K562 (cell line): ENCODE measurements around the gene WBP1. TPM values are rescaled to one million over a fixed set of nuclear protein-coding genes. Genes with fewer than 3 reads are reported as not detected.
"Not testable (repeated sequence)": the region's sequence is repeated elsewhere in the genome, so short reads cannot be mapped to it uniquely, and the experiment has no call there.

ENCODE experiments used
- ATAC-seq: fragments of 200-7000 bp; cut with Tn5 transposase; 3 replicates; pipeline ENCODE4 v1.9.1; 2020; ENCODE audit warnings: moderate library complexity
- BruUV-seq: library from RNA; stranded (reverse); fragments of 400-500 nt; replicated peaks from 2 replicates; lab custom pipeline; 2021; lab: Mats Ljungman, UMichigan
- CTCF ChIA-PET: fragments of 300-600 bp; formaldehyde crosslinking; extraction: SDS; loops from one replicate; lab custom pipeline; 2021; ENCODE audit warnings: low intra/inter-chr PET ratio; lab: Yijun Ruan, JAX
- POLR2A ChIA-PET: fragments of 300-600, 350-650 bp; sonication (Branson Sonifier 250); formaldehyde crosslinking; extraction: SDS; loops from one replicate; lab custom pipeline; 2021; ENCODE audit warnings: antibody characterized with exemption, inconsistent platforms; lab: Yijun Ruan, JAX
- DNase-seq, 4 experiments: peaks; one replicate each; pipeline versions ENCODE4 v3.0.0 to v3.0.0-alpha.2; 2011 to 2018; ENCODE audit warnings: low spot score in 3 of 4, mixed read lengths in 3 of 4; ENCODE audit errors: extremely low read depth in 1 of 4
- FAIRE-seq: peaks from 2 replicates; lab custom pipeline; 2011; peaks lifted over from hg19 to GRCh38; lab: Jason Lieb, UNC
- H2AFZ ChIP-seq: 2 replicates; pipeline ENCODE4 v1.6.0; 2011; ENCODE audit warnings: low read depth, low read length, control low read depth, inconsistent platforms
- H3K27ac ChIP-seq: fragments of 200-600 bp; 3 replicates; pipeline ENCODE4 v1.8.0; 2011; ENCODE audit warnings: low read depth, mild to moderate bottlenecking, control low read depth, inconsistent platforms, low read length, moderate library complexity, mixed read lengths; ENCODE audit errors: extremely low read depth
- H3K27me3 ChIP-seq, 2 experiments: fragments of 300-600 bp in 1 of 2; 2 replicates in 1 of 2; 3 replicates in 1 of 2; pipeline versions ENCODE4 v1.6.0 to v1.8.0; 2011; ENCODE audit warnings: inconsistent platforms in 2 of 2, low read length in 2 of 2, mild to moderate bottlenecking in 1 of 2, mixed read lengths in 1 of 2, moderate library complexity in 1 of 2; ENCODE audit not compliant: control insufficient read depth in 2 of 2, insufficient read depth in 2 of 2
- H3K36me3 ChIP-seq: fragments of 300-600 bp; 3 replicates; pipeline ENCODE4 v1.8.0; 2011; ENCODE audit warnings: mild to moderate bottlenecking, low read length, inconsistent platforms; ENCODE audit not compliant: control insufficient read depth, insufficient read depth
- H3K4me1 ChIP-seq, 2 experiments: fragments of 200-600 bp in 1 of 2; replicated peaks in 1 of 2; 2 replicates in 1 of 2; 3 replicates in 1 of 2; pipeline versions ENCODE4 v1.5.1 to v1.8.0; 2011; ENCODE audit warnings: inconsistent platforms in 2 of 2, low read length in 2 of 2, mild to moderate bottlenecking in 1 of 2, mixed read lengths in 1 of 2, moderate library complexity in 1 of 2; ENCODE audit not compliant: control insufficient read depth in 2 of 2, insufficient read depth in 2 of 2
- H3K4me2 ChIP-seq: 2 replicates; pipeline ENCODE4 v1.6.1; 2011; ENCODE audit warnings: low read length, control low read depth, inconsistent platforms, mixed read lengths; ENCODE audit not compliant: insufficient read depth
- H3K4me3 ChIP-seq: fragments of 200-600 bp; sonication (generic), shearing (Covaris generic); 2 replicates; pipeline ENCODE4 v1.5.1; 2016; ENCODE audit warnings: control low read depth, inconsistent platforms
- H3K79me2 ChIP-seq: fragments of 200-600 bp; 3 replicates; pipeline ENCODE4 v1.8.0; 2011; ENCODE audit warnings: low read length, inconsistent platforms; ENCODE audit not compliant: control insufficient read depth, insufficient read depth
- H3K9ac ChIP-seq, 2 experiments: 2 replicates each; pipeline versions ENCODE4 v1.6.0 to v1.6.1; 2011; ENCODE audit warnings: low read depth in 2 of 2, low read length in 2 of 2, control low read depth in 1 of 2, inconsistent platforms in 1 of 2, mild to moderate bottlenecking in 1 of 2, mixed read lengths in 1 of 2; ENCODE audit not compliant: insufficient read depth in 1 of 2
- H3K9me1 ChIP-seq: one replicate; pipeline ENCODE4 v1.6.0; 2011; ENCODE audit warnings: inconsistent platforms, mild to moderate bottlenecking, low read length, moderate library complexity; ENCODE audit not compliant: control insufficient read depth, insufficient read depth
- H3K9me3 ChIP-seq: replicated peaks from 2 replicates; pipeline ENCODE4 v1.5.1; 2011; ENCODE audit warnings: low read depth, low read length, inconsistent platforms; ENCODE audit not compliant: control insufficient read depth, insufficient read depth
- H4K20me1 ChIP-seq: replicated peaks from 2 replicates; pipeline ENCODE4 v1.6.1; 2011; ENCODE audit warnings: low read length, inconsistent platforms, mixed read lengths; ENCODE audit not compliant: control insufficient read depth, insufficient read depth
- ARID1B ChIP-seq: fragments of 450-650 bp; IDR thresholded peaks from 2 replicates; pipeline ENCODE4 v1.6.1; 2016; ENCODE audit warnings: antibody characterized with exemption, mild to moderate bottlenecking, inconsistent platforms
- EGR1 ChIP-seq: fragments of 450-650 bp; conservative IDR thresholded peaks from 2 replicates; pipeline ENCODE4 v1.6.1; 2017; ENCODE audit warnings: mild to moderate bottlenecking
- HMG20B ChIP-seq: fragments of 250-450 bp; sonication (Bioruptor Pico); IDR thresholded peaks from 2 replicates; pipeline ENCODE4 v1.5.0; 2021; ENCODE audit warnings: mild to moderate bottlenecking
- NUFIP1 ChIP-seq: fragments of 450-650 bp; IDR thresholded peaks from 2 replicates; pipeline ENCODE4 v1.6.1; 2018; ENCODE audit not compliant: partially characterized antibody
- ZNF445 ChIP-seq: fragments of 250-450 bp; sonication (Bioruptor Pico); IDR thresholded peaks from 2 replicates; pipeline ENCODE4 v1.4.0; 2020; ENCODE audit warnings: low read depth, mild to moderate bottlenecking, moderate library complexity
- WGBS: fragments of 100-300 bp; shearing (Covaris generic); methylation state at CpG from one replicate; pipeline ENCODE4 v1.1.6; 2016; ENCODE audit warnings: low coverage, mixed read lengths; ENCODE audit not compliant: insufficient coverage; ENCODE audit errors: missing lambda C conversion rate; 5-methylcytosine and 5-hydroxymethylcytosine counted together
- in situ Hi-C: fragments of 300-500 bp; cut with MboI; formaldehyde crosslinking; loops from 4 replicates; pipeline ENCODE4 v1.15.0; 2018; ENCODE audit warnings: inconsistent platforms, mixed read lengths
- intact Hi-C: fragments of 100-400 bp; cut with micrococcal nuclease; formaldehyde crosslinking; loops from 2 replicates; pipeline ENCODE4 v1.14.2; 2022
- polyA plus RNA-seq, 8 experiments: library from polyadenylated mRNA; depleted of rRNA in 4 of 8; stranded (reverse) in 5 of 8; unstranded in 3 of 8; fragments of >200 nt; fragmentation: Nextera tagmentation in 2 of 8; fragmentation: Illumina TruSeq in 1 of 8; extraction: Ambion mirVana in 2 of 8; extraction: Trizol in 1 of 8; gene quantifications; 2 replicates each; pipeline versions ENCODE4 v1.2.1 to v1.2.3, GENCODE V29; 2011 to 2014; ENCODE audit warnings: inconsistent platforms in 1 of 8, missing spikeins in 1 of 8
- total RNA-seq, 7 experiments: library from RNA; depleted of rRNA in 6 of 7; stranded (reverse); fragments of >200 nt in 6 of 7; fragmentation: Illumina TruSeq in 2 of 7; extraction: Trizol in 2 of 7; gene quantifications; 2 replicates each; pipeline versions ENCODE4 v1.2.1 to v1.2.3, GENCODE V29; 2011 to 2021; ENCODE audit warnings: low replicate concordance in 1 of 7
- TF ChIP-seq, protein P1 (sequence below): fragments of 450-650 bp; conservative IDR thresholded peaks from 2 replicates; pipeline ENCODE4 v1.6.1; 2016; ENCODE audit warnings: missing genetic modification characterization, low read depth, mild to moderate bottlenecking, control low read depth, missing compliant biosample characterization

WBP1 gene
- total and polyA plus RNA-seq, 9 of the 15 experiments (the other 6 are each of a cell fraction or from before 2014, with no cell fraction given): 1.9 to 27.7 (median 14.2) TPM

GRCh38 chr2:74420006-74420405 is 38.2 kb upstream of the WBP1 start:
- ChIA-PET POLR2A (interaction anchor here (1.6 kb wide), 1 partner anchor 52 kb away, joined by 4 read pairs; the partner anchor contains the start of gene MRPL53), CTCF (interaction anchor here (0.6 kb wide), 1 partner anchor 142 kb away, joined by 3 read pairs; no protein-coding TSS in a partner anchor)
- TF ChIP-seq ZNF445 (no peak), NUFIP1 (no peak), HMG20B (CRISPR knock-in tag) (no peak), EGR1 (no peak), ARID1B (no peak)
- TF ChIP-seq, protein P1, sequence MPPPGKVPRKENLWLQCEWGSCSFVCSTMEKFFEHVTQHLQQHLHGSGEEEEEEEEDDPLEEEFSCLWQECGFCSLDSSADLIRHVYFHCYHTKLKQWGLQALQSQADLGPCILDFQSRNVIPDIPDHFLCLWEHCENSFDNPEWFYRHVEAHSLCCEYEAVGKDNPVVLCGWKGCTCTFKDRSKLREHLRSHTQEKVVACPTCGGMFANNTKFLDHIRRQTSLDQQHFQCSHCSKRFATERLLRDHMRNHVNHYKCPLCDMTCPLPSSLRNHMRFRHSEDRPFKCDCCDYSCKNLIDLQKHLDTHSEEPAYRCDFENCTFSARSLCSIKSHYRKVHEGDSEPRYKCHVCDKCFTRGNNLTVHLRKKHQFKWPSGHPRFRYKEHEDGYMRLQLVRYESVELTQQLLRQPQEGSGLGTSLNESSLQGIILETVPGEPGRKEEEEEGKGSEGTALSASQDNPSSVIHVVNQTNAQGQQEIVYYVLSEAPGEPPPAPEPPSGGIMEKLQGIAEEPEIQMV (tag): no peak
- no peaks in the 10 kb centered on the region for H3K36me3 ChIP-seq
- H3K79me2 ChIP-seq: no peaks in the 10 kb centered on the region
- no peaks in the 10 kb centered on the region for H4K20me1 ChIP-seq
- H3K9me3 ChIP-seq: no peaks in the 10 kb centered on the region
- H3K4me1 ChIP-seq: peaks cover 5 to 31% of the 10 kb centered on the region in 2 experiments; a peak in 4 of 5 replicates
- intact Hi-C loops: loop anchor here (5.0 kb wide), 1 partner anchor 167 kb away; no protein-coding TSS in a partner anchor
- BruUV-seq: no TSS peak
- no peak overlapping the region for H2AFZ ChIP-seq
- no peak overlapping the region for H3K4me3 ChIP-seq
- WGBS: 37% methylated on average over 2 of the region's 2 CpGs
- H3K27ac ChIP-seq: no peak overlapping the region
- peaks cover 4 to 24% of the 10 kb centered on the region in 2 experiments; a peak in 4 of 5 replicates for H3K27me3 ChIP-seq
- no peaks in the 10 kb centered on the region for H3K9me1 ChIP-seq
- in situ Hi-C loops: no loop called here
- FAIRE-seq (no peak), DNase-seq (no peak), ATAC-seq (no peak)
- no peak overlapping the region for H3K4me2 ChIP-seq
- no peak overlapping the region for H3K9ac ChIP-seq

GRCh38 chr2:74420443-74421103 is 37.7 kb upstream of the WBP1 start:
- H3K9me3 ChIP-seq, H4K20me1 ChIP-seq, BruUV-seq, ATAC-seq, H3K4me3 ChIP-seq, H3K27ac ChIP-seq, H3K9me1 ChIP-seq, H3K79me2 ChIP-seq, H3K9ac ChIP-seq, H3K4me2 ChIP-seq, FAIRE-seq, in situ Hi-C loops, H3K36me3 ChIP-seq, DNase-seq: not testable (repeated sequence)
- intact Hi-C loops: loop anchor here (5.0 kb wide), 1 partner anchor 167 kb away; no protein-coding TSS in a partner anchor
- CTCF ChIA-PET: interaction anchor here (0.6 kb wide), 1 partner anchor 143 kb away, joined by 3 read pairs; no protein-coding TSS in a partner anchor
- WGBS: 30% methylated on average over 12 of the region's 19 CpGs
- Histone ChIP-seq H3K27me3 (peaks cover 4 to 18% of the 10 kb centered on the region in 2 experiments; a peak in 4 of 5 replicates), H3K4me1 (peaks cover 5 to 26% of the 10 kb centered on the region in 2 experiments; a peak in 4 of 5 replicates), H2AFZ (peak overlapping the region; percentile 98)
- POLR2A ChIA-PET: interaction anchor here (0.6 to 1.6 kb wide), 3 partner anchors 27 to 52 kb away, joined by 3 to 4 read pairs (median 3); partner anchors contain the start of gene MRPL53
